Activated B cell treated with CpG ODN at 0.5 μM for 24 hours (primary cell): ENCODE data around the gene CHKA. TPM values are rescaled to one million over a fixed set of nuclear protein-coding genes. Genes with fewer than 3 reads are reported as not detected.

Experiments used
- ATAC-seq: fragments of 200-7000 bp; cut with Tn5 transposase; one replicate; pipeline ENCODE4 v1.10.0; 2021; ENCODE audit warnings: low read depth, mild to moderate bottlenecking, moderate library complexity
- CTCF ChIA-PET: fragments of 350-600 bp; sonication (Branson Sonifier 250); formaldehyde crosslinking; loops from one replicate; lab custom pipeline; 2021; ENCODE audit warnings: antibody characterized with exemption; lab: Charles Lee
- POLR2A ChIA-PET: fragments of 350-600 bp; sonication (Branson Sonifier 250); formaldehyde crosslinking; loops from one replicate; lab custom pipeline; 2021; ENCODE audit warnings: antibody characterized with exemption; lab: Charles Lee
- DNase-seq: peaks from one replicate; pipeline ENCODE4 v3.0.0; 2022
- H3K27ac Mint-ChIP-seq: one replicate; pipeline ENCODE4 v1.8.0; 2020; ENCODE audit warnings: mixed read lengths
- H3K27me3 Mint-ChIP-seq: one replicate; pipeline ENCODE4 v1.8.0; 2021; ENCODE audit warnings: mixed read lengths
- H3K36me3 Mint-ChIP-seq: one replicate; pipeline ENCODE4 v1.8.0; 2021; ENCODE audit warnings: low read depth, mixed read lengths
- H3K4me1 Mint-ChIP-seq: one replicate; pipeline ENCODE4 v1.8.0; 2021; ENCODE audit warnings: mixed read lengths
- H3K4me3 Mint-ChIP-seq: one replicate; pipeline ENCODE4 v1.8.0; 2020; ENCODE audit warnings: mild to moderate bottlenecking, mixed read lengths
- H3K9me3 Mint-ChIP-seq: one replicate; pipeline ENCODE4 v1.8.0; 2020; ENCODE audit warnings: mixed read lengths
- intact Hi-C: fragments of 100-400 bp; cut with micrococcal nuclease; formaldehyde crosslinking; loops from one replicate; pipeline ENCODE4 v1.15.1; 2024
- total RNA-seq: library from RNA; stranded (reverse); gene quantifications from 2 replicates; pipeline ENCODE4 v1.2.3, GENCODE V29; 2022
- TF ChIP-seq, protein P1 (sequence below): fragments of 200-600 bp; IDR thresholded peaks from one replicate; pipeline ENCODE4 v1.8.0; 2022; ENCODE audit warnings: antibody characterized with exemption, mild to moderate bottlenecking

Gene CHKA
- total RNA-seq, 1 donor from 2014 or later: 16.1 TPM

DNA sequence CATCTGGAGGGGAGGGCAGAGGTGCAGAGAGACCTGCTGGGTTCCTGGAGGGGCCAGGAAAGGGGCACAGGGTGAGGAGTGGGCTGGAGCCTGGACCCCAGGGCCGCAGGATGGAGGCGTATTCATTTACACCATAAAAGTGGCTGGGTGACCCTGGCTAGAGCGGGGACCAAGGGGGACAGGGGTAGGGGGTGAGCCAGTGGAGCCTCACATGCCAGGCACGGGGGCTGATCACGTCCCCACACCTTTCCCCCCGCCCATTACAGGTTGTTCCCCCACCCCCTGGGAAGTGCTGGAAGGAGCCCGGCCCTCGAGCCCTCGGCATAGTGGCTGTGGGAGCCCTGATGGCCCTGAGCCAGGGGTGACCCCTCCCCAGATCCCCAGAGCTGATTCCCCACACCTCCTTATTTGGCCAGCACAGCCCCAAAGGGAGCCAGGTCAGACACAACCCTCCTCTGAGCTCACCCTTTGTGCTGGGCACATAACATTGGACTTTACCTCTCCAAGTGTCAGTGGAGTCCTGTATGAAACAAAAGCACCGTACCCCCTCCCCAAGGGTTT lies 81.6 kb downstream of the CHKA start:
- peaks cover 18% of the 10 kb centered on the region for H3K36me3 Mint-ChIP-seq
- H3K9me3 Mint-ChIP-seq: no peaks in the 10 kb centered on the region
- ChIA-PET CTCF (interaction anchor here (1.2 kb wide), 1 partner anchor 30 kb away, joined by 7 read pairs; the partner anchor contains the start of gene ALDH3B1), POLR2A (interaction anchor here (0.6 to 3.5 kb wide), 5 partner anchors 9 to 41 kb away, joined by 3 to 12 read pairs (median 3); partner anchors contain the start of genes ALDH3B1 and NDUFS8)
- H3K4me3 Mint-ChIP-seq: peak overlapping the region; percentile 88
- TF ChIP-seq, protein P1, sequence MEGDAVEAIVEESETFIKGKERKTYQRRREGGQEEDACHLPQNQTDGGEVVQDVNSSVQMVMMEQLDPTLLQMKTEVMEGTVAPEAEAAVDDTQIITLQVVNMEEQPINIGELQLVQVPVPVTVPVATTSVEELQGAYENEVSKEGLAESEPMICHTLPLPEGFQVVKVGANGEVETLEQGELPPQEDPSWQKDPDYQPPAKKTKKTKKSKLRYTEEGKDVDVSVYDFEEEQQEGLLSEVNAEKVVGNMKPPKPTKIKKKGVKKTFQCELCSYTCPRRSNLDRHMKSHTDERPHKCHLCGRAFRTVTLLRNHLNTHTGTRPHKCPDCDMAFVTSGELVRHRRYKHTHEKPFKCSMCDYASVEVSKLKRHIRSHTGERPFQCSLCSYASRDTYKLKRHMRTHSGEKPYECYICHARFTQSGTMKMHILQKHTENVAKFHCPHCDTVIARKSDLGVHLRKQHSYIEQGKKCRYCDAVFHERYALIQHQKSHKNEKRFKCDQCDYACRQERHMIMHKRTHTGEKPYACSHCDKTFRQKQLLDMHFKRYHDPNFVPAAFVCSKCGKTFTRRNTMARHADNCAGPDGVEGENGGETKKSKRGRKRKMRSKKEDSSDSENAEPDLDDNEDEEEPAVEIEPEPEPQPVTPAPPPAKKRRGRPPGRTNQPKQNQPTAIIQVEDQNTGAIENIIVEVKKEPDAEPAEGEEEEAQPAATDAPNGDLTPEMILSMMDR: no peak
- peaks cover 38% of the 10 kb centered on the region for H3K4me1 Mint-ChIP-seq
- ATAC-seq: peak; percentile 1
- peak overlapping the region; percentile 92 for H3K27ac Mint-ChIP-seq
- no peak for DNase-seq
- intact Hi-C loops: loop anchor here (1.0 to 2.0 kb wide), 3 partner anchors 9 to 82 kb away; partner anchors contain the start of genes CHKA and NDUFS8
- H3K27me3 Mint-ChIP-seq: no peaks in the 10 kb centered on the region

DNA sequence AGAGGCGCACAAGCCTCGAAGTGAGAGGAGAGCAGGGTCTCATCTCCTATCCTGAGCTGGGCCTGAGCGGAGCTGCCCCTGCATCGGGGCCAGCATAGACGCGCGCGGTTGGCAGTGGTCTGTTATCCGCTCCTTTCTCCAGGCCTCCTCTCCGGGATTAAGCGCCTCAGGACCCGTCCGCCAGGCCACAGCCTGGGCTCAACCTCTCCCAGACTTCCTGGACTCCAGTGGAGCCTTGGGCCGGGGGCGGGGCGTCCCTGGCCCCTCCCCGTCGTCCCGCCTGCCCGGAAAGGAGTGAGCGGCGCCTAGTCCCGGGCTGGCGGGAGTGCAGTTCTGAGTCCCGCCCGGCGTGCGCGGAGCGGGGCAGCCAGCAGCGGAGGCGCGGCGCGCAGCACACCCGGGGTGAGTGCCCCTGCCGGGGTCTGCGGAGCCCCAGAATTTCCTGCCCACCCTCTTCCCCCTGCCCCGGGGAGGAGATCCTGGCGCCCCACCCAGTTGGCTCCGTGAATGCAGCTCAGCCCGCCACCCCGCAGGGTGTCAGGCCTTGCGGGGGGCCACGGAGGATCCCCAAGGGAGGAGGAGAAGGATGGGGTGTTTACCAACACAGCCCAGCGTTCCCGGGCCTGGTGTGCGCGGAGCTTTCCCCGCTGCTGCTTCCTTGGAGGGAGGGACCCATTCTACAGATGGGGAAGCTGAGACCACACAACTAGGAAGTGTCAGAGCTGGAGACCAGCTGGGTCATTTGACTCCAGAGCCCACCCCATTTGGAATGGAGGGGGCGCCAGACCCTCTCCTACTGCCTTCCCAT lies 82.3 kb downstream of the CHKA start, which contains the start of gene TCIRG1:
TCIRG1 (plus strand) TSS at position 308 of the 808 bp plus-strand sequence. CDS start 2,247 bp downstream, outside the sequence.
- peak; percentile 49 for DNase-seq
- CTCF ChIA-PET: interaction anchor here (1.2 kb wide), 1 partner anchor 29 kb away, joined by 7 read pairs; the partner anchor contains the start of gene ALDH3B1
- intact Hi-C loops: no loop called here

DNA sequence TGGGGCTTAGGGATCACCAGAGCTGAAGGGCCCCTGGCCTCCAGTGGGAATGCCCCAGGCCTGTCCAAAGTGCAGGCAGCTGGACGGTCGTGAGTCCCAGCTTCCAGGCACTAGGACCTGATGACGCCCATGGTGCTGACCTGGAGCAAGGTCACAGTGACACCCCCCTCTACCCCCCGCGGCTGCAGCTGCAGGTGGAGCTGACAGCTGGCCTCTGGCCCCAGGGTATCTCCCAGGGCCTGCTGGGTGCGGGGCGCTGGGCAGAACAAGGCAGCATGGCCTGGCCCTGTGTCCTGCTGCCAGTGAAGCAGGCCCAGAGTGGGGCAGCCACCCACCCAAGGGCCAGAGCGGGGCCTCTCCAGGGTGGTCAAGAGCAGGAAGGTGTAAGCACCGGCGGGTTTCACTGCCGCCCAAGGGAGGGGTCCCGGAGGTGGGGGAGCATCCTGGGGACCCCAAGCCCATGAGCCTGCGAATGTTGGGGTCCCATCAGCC lies 82.9 kb downstream of the CHKA start:
- Mint-ChIP-seq H3K27me3 (no peaks in the 10 kb centered on the region), H3K4me1 (peaks cover 38% of the 10 kb centered on the region), H3K9me3 (no peaks in the 10 kb centered on the region), H3K36me3 (peaks cover 20% of the 10 kb centered on the region), H3K4me3 (peak overlapping the region; percentile 88), H3K27ac (no peak overlapping the region)
- ATAC-seq (no peak), DNase-seq (no peak)
- CTCF ChIA-PET: no interaction called here
- TF ChIP-seq, protein P1: no peak
- intact Hi-C loops: no loop called here
- POLR2A ChIA-PET: interaction anchor here (0.5 to 1.6 kb wide), 7 partner anchors 8 to 630 kb away, joined by 3 to 6 read pairs (median 3); partner anchors contain the start of gene NDUFS8

More for the DNA sequence above, 82.3 kb downstream of the CHKA start, which contains the start of gene TCIRG1:
- POLR2A ChIA-PET: interaction anchor here (0.8 to 1.6 kb wide), 6 partner anchors 8 to 79 kb away, joined by 3 to 6 read pairs (median 3); partner anchors contain the start of genes ALDH3B1 and NDUFS8
- peak; percentile 59 for ATAC-seq
- Mint-ChIP-seq H3K4me1 (peaks cover 38% of the 10 kb centered on the region), H3K36me3 (peaks cover 18% of the 10 kb centered on the region), H3K9me3 (no peaks in the 10 kb centered on the region), H3K27me3 (no peaks in the 10 kb centered on the region), H3K4me3 (peak within 1 kb of the TSS; percentile 88), H3K27ac (peak within 1 kb of the TSS; percentile 92)
- TF ChIP-seq, protein P1: no peak

DNA sequence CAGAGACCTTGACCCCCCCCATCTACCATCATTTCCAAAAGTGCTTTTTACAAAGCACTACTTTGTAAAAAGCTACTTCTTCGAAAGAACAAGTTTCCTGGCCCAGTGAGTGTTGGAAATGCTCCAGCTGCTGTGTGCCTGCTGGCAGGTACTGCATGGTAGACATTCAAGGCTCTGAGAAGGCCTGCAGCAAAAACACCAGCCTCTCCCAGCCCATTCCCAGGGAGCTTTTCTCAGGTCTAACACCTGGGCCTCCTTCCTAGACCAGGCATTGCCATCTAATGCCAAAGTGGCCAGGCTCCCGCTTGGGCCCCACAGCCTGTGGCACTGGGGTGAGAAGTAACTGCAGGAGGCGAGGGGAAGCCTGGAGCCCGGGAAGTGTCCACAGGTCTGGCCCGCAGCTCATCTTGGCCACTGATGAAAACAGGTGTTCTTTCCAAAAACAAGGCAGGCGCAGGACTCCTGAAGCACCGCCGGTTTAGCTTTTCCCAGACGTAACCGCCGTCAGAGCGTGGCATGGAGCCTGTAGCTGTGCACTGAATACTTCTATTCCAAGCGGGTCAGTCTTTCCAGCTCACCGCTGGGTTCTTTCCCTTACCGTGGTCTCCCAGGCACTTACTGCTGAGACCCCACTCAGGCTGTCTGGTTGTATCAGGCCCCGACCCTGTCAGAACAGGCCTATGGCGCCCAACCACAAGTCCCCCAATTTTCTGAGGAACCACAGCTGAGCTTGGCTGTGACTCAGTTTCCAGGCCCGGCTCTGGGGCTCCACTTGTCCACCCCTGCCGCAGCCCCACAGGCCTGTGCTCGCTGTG lies 83.6 kb downstream of the CHKA start:
- Mint-ChIP-seq H3K9me3 (no peaks in the 10 kb centered on the region), H3K36me3 (peaks cover 20% of the 10 kb centered on the region), H3K4me3 (no peak overlapping the region), H3K27me3 (no peaks in the 10 kb centered on the region), H3K4me1 (peaks cover 38% of the 10 kb centered on the region), H3K27ac (peak overlapping the region; percentile 73)
- intact Hi-C loops: no loop called here
- ATAC-seq (no peak), DNase-seq (no peak)
- POLR2A ChIA-PET: interaction anchor here (0.5 to 1.2 kb wide), 8 partner anchors 9 to 1488 kb away, joined by 3 to 5 read pairs (median 3); no protein-coding TSS in a partner anchor
- CTCF ChIA-PET: interaction anchor here (0.7 to 1.1 kb wide), 2 partner anchors 28 to 169 kb away, joined by 3 read pairs; no protein-coding TSS in a partner anchor
- TF ChIP-seq, protein P1: no peak
